Lower lobe of right lung (tissue), 2 donors: ENCODE results near the gene JAZF1. TPM values are rescaled to one million over a fixed set of nuclear protein-coding genes. Genes with fewer than 3 reads are reported as not detected.

Source experiments
- ATAC-seq, 2 donors: fragments of 200-7000 bp; cut with Tn5 transposase; one replicate each; pipeline ENCODE4 v1.9.1; 2020 to 2022; ENCODE audit warnings: mild to moderate bottlenecking in 2 of 2, moderate library complexity in 2 of 2
- DNase-seq: peaks from one replicate; pipeline ENCODE4 v3.0.0-alpha.2; 2020
- H3K27ac ChIP-seq: fragments of 200-600 bp; one replicate; pipeline ENCODE4 v1.8.0; 2022
- H3K27me3 ChIP-seq: fragments of 200-600 bp; one replicate; pipeline ENCODE4 v1.8.0; 2022; ENCODE audit warnings: low read depth
- H3K36me3 ChIP-seq: fragments of 200-600 bp; one replicate; pipeline ENCODE4 v1.8.0; 2022; ENCODE audit warnings: mild to moderate bottlenecking
- H3K4me1 ChIP-seq: fragments of 200-600 bp; one replicate; pipeline ENCODE4 v1.8.0; 2022
- H3K4me3 ChIP-seq: fragments of 200-600 bp; one replicate; pipeline ENCODE4 v1.8.0; 2022; ENCODE audit warnings: mild to moderate bottlenecking
- H3K9me3 ChIP-seq: fragments of 200-600 bp; one replicate; pipeline ENCODE4 v1.8.0; 2022
- CTCF ChIP-seq: fragments of 200-600 bp; IDR thresholded peaks from one replicate; pipeline ENCODE4 v1.8.0; 2022; ENCODE audit warnings: antibody characterized with exemption, mild to moderate bottlenecking
- intact Hi-C: fragments of 100-400 bp; cut with DNase I; formaldehyde crosslinking; loops from one replicate; pipeline ENCODE4 v1.11.0; 2022
- total RNA-seq: library from RNA; stranded (reverse); fragmentation: NEBNext Ultra II Directional; extraction: Animal tissue kit (Norgen Biotek cat#: 25700); gene quantifications from one replicate; pipeline ENCODE4 v1.2.1, GENCODE V29; 2021
- donor health status: DM: no; HTN: yes; CAD: no; lungs with severe emphysema.

Gene JAZF1
- total RNA-seq, 1 donor from 2014 or later, result 19.4 TPM

- Histone ChIP-seq H3K27me3 (no peaks in the 10 kb centered on the region), H3K4me1 (no peaks in the 10 kb centered on the region), H3K4me3 (no peak overlapping the region), H3K9me3 (no peaks in the 10 kb centered on the region), H3K27ac (no peak overlapping the region), H3K36me3 (peaks cover 27% of the 10 kb centered on the region)
- no peak for TF ChIP-seq CTCF
- DNase-seq (no peak), ATAC-seq (no peak)
- intact Hi-C loops, result no loop called here
Measured at GRCh38 chr7:27802999-27803398, 377.6 kb downstream of the JAZF1 start.

DNA sequence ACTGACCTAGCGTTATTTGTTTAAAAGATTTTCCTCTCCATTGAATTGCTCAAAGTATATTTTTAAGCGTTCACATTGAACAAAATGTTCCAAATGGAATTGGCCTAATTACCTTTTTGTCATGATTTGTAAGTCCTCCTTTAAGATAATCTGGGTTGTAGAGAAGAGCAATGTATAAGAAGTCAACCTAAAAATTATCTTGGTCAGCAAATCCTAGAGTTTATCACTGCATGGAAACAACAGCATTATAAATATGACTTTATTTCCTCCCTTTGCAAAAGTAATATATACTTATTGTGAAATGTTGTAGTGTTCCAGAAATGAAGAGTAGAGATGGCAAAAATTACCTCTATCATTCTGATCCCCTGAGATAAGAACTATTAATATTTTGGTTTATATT is 381.4 kb downstream of the JAZF1 start:
- ATAC-seq, result no peak
- no peak overlapping the region for H3K27ac ChIP-seq
- no peak overlapping the region for H3K4me3 ChIP-seq
- no peaks in the 10 kb centered on the region for H3K27me3 ChIP-seq
- H3K9me3 ChIP-seq, result no peaks in the 10 kb centered on the region
- TF ChIP-seq CTCF, result no peak
- H3K4me1 ChIP-seq, result no peaks in the 10 kb centered on the region
- DNase-seq, result no peak
- peaks cover 59% of the 10 kb centered on the region for H3K36me3 ChIP-seq
- intact Hi-C loops, result no loop called here

GRCh38 chr7:27795977-27796376 is 384.6 kb downstream of the JAZF1 start:
- Histone ChIP-seq H3K4me1 (no peaks in the 10 kb centered on the region), H3K4me3 (no peak overlapping the region), H3K36me3 (peaks cover 81% of the 10 kb centered on the region), H3K27ac (no peak overlapping the region), H3K27me3 (no peaks in the 10 kb centered on the region), H3K9me3 (no peaks in the 10 kb centered on the region)
- no peak for TF ChIP-seq CTCF
- ATAC-seq (no peak), DNase-seq (no peak)
- intact Hi-C loops, result no loop called here

DNA sequence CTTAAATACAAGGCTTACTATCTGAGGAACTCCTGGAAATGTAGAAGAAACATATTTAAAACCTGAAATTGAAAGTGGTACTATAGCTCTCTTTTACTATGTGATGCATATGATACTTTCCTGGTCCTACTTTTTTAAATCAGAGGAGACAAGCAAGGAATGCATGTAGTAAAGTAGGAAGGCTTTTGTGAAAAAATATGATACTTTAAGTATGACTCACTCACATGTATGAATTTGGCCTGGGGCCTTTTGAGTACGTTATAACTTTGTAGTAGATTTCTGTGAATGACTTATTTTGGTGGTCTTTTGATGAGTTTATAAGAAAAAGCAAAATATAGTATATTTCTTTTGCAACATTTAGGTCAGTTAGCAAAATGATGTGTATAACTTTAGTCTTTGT is 386.8 kb downstream of the JAZF1 start:
- no peak for TF ChIP-seq CTCF

DNA sequence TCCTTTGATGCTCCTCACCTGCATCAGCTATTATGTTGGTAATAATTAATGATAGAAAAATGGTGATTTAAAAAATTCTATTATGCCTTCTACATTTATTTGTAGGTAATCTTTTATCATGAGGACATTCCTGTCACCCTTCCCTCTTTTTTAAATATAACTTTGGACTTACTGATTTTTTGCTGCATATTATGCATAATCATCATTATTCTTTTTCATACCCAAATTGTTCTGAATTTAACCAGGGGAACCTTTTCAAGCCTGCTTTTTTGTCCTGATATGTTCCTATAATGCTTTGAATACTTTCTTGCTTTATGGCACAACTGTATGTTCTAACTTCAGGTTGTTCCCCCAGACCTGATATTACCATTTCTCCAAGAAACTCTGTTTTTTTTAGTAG is 392.2 kb downstream of the JAZF1 start:
- H3K9me3 ChIP-seq, result no peaks in the 10 kb centered on the region
- no peak for TF ChIP-seq CTCF
- intact Hi-C loops, result no loop called here
- H3K27ac ChIP-seq, result no peak overlapping the region
- DNase-seq (no peak), ATAC-seq (no peak)
- H3K4me1 ChIP-seq, result peaks cover 4% of the 10 kb centered on the region
- H3K4me3 ChIP-seq, result no peak overlapping the region
- H3K27me3 ChIP-seq, result no peaks in the 10 kb centered on the region
- H3K36me3 ChIP-seq, result peaks cover 63% of the 10 kb centered on the region

More for the DNA sequence above, 386.8 kb downstream of the JAZF1 start:
- intact Hi-C loops, result no loop called here
- Histone ChIP-seq H3K36me3 (peaks cover 74% of the 10 kb centered on the region), H3K27me3 (no peaks in the 10 kb centered on the region), H3K27ac (no peak overlapping the region), H3K4me1 (no peaks in the 10 kb centered on the region), H3K9me3 (no peaks in the 10 kb centered on the region), H3K4me3 (no peak overlapping the region)
- DNase-seq (no peak), ATAC-seq (no peak)
